NCI-H69 (cell line): ENCODE measurements around the gene ELP4.
"Not testable (repeated sequence)": the region's sequence is repeated elsewhere in the genome, so short reads cannot be mapped to it uniquely, and the experiment has no call there.

Experiments
- DNase-seq: peaks from one replicate; lab custom pipeline; 2025; lab: John Stamatoyannopoulos, UW

ELP4 gene

GRCh38 chr11:31706357-31706756 is 196.8 kb downstream of the ELP4 start:
- DNase-seq = no peak

GRCh38 chr11:31711137-31711536 is 201.6 kb downstream of the ELP4 start:
- DNase-seq = no peak

GRCh38 chr11:31712851-31713250 is 203.3 kb downstream of the ELP4 start:
- no peak for DNase-seq

GRCh38 chr11:31714840-31715239 is 205.3 kb downstream of the ELP4 start:
- no peak for DNase-seq

GRCh38 chr11:31720225-31720624 is 210.7 kb downstream of the ELP4 start:
- DNase-seq = peak; percentile 89

GRCh38 chr11:31720671-31721365 is 211.3 kb downstream of the ELP4 start:
- DNase-seq = no peak

- no peak for DNase-seq
These were observed 213.2 kb downstream of the ELP4 start for GRCh38 chr11:31722754-31723153.

- DNase-seq = no peak
These were observed 215.6 kb downstream of the ELP4 start for GRCh38 chr11:31725176-31725575.

GRCh38 chr11:31728432-31728831 is 218.9 kb downstream of the ELP4 start:
- DNase-seq = no peak

- DNase-seq = no peak
These were observed 230.6 kb downstream of the ELP4 start for GRCh38 chr11:31740131-31740530.

- DNase-seq = not testable (repeated sequence)
These were observed 231.3 kb downstream of the ELP4 start for GRCh38 chr11:31740731-31741368.

GRCh38 chr11:31747581-31747980 is 238.0 kb downstream of the ELP4 start:
- no peak for DNase-seq

GRCh38 chr11:31757260-31757835 is 247.8 kb downstream of the ELP4 start:
- DNase-seq = no peak

GRCh38 chr11:31761636-31762035 is 252.1 kb downstream of the ELP4 start:
- DNase-seq = peak; percentile 66

- peak; percentile 66 for DNase-seq
These were observed 253.7 kb downstream of the ELP4 start for GRCh38 chr11:31763296-31763695.

- DNase-seq = peak; percentile 76
These were observed 254.7 kb downstream of the ELP4 start for GRCh38 chr11:31764261-31764660.

GRCh38 chr11:31764766-31765165 is 255.2 kb downstream of the ELP4 start:
- DNase-seq = peak; percentile 89

GRCh38 chr11:31767066-31767465 is 257.5 kb downstream of the ELP4 start:
- DNase-seq = no peak

- no peak for DNase-seq
These were observed 258.1 kb downstream of the ELP4 start for GRCh38 chr11:31767685-31768084.

GRCh38 chr11:31768749-31769640 is 259.4 kb downstream of the ELP4 start:
- no peak for DNase-seq

GRCh38 chr11:31770011-31770700 is 260.6 kb downstream of the ELP4 start:
- peak; percentile 45 for DNase-seq

GRCh38 chr11:31772412-31772811 is 262.8 kb downstream of the ELP4 start:
- no peak for DNase-seq
